ENCODE data around the gene IRF8.
"Not testable (repeated sequence)": the region's sequence is repeated elsewhere in the genome, so short reads cannot be mapped to it uniquely, and the experiment has no call there.

IRF8 gene

GRCh38 chr16:85869206-85869605, 29.8 kb upstream of the IRF8 start:
- DNase-seq: no peak

GRCh38 chr16:85869785-85870558, 29.0 kb upstream of the IRF8 start:
- DNase-seq: no peak

- DNase-seq: no peak
Observed at GRCh38 chr16:85871756-85872155, 27.2 kb upstream of the IRF8 start.

GRCh38 chr16:85872734-85873133, 26.2 kb upstream of the IRF8 start:
- no peak for DNase-seq

- DNase-seq: no peak
Observed at GRCh38 chr16:85873153-85873552, 25.8 kb upstream of the IRF8 start.

GRCh38 chr16:85874031-85874430, 24.9 kb upstream of the IRF8 start:
- not testable (repeated sequence) for DNase-seq

- no peak for DNase-seq
Observed at GRCh38 chr16:85878407-85878806, 20.6 kb upstream of the IRF8 start.

GRCh38 chr16:85878875-85879274, 20.1 kb upstream of the IRF8 start:
- no peak for DNase-seq

- no peak for DNase-seq
Observed at GRCh38 chr16:85879549-85879948, 19.4 kb upstream of the IRF8 start.

GRCh38 chr16:85879975-85880831, 18.8 kb upstream of the IRF8 start:
- no peak for DNase-seq

GRCh38 chr16:85880861-85881260, 18.1 kb upstream of the IRF8 start:
- no peak for DNase-seq

- DNase-seq: no peak
Observed at GRCh38 chr16:85881436-85881835, 17.5 kb upstream of the IRF8 start.

- DNase-seq: no peak
Observed at GRCh38 chr16:85882181-85882810, 16.7 kb upstream of the IRF8 start.

GRCh38 chr16:85883813-85884212, 15.1 kb upstream of the IRF8 start:
- no peak for DNase-seq

- DNase-seq: no peak
Observed at GRCh38 chr16:85884808-85885463, 14.0 kb upstream of the IRF8 start.

GRCh38 chr16:85885537-85885936, 13.4 kb upstream of the IRF8 start:
- no peak for DNase-seq

- no peak for DNase-seq
Observed at GRCh38 chr16:85888405-85889331, 10.3 kb upstream of the IRF8 start.

- no peak for DNase-seq
Observed at GRCh38 chr16:85891033-85891775, 7.8 kb upstream of the IRF8 start.

- no peak for DNase-seq
Observed at GRCh38 chr16:85891776-85892166, 7.2 kb upstream of the IRF8 start.

GRCh38 chr16:85892760-85893159, 6.2 kb upstream of the IRF8 start:
- no peak for DNase-seq

- DNase-seq: no peak
Observed at GRCh38 chr16:85894266-85894665, 4.7 kb upstream of the IRF8 start.

Measured in NCI-H187 (cell line).